ENCODE results near the gene SOCS3.

The SOCS3 gene

DNA sequence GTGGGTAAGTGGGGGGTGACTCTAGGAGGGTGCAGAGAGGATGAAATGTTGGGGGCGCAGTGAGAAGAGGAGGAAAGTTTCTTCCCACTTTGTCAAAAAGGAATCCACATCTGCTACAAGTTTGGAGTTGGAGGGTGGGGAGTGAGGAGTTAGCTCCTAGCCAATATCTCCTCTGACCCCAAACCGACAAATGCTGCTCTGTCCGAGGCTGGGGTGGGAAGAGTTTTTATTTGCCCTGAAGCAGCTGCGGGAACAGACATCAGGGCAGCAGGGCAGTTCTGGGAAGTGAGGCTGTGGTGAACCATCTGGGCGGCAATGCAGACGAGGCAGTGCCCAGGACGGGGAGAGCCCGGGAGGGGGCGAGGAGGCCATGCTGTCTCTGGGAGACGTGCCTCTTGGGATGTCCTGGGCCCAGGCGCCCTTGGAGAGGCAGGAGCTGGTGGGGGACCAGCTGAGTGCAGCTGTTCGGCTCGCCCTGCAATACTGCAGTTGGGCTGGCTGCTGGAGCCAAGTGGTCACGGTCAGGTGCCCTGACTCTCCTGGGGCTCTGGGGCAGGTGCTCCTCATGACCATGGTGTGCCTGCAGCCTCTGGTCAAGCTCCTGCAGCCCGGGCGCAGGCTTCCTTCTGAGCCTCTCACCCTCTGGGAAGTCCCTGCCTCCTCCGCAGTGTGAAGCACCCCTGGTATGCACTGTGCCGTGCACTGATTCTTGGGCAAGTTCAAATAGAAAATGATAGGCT is 6.4 kb upstream of the SOCS3 start:
- Histone ChIP-seq H3K27me3 (ENCODE audit: control insufficient read depth, low read length) (peaks cover 65% of the 10 kb centered on the region), H3K4me2 (ENCODE audit: low read length) (no peak overlapping the region), H3F3A (ENCODE audit: control insufficient read depth, insufficient read depth) (no peaks in the 10 kb centered on the region; the same call in 1 of the 2 replicates), H3K9me2 (replicated peaks; ENCODE audit: control insufficient read depth, low read length) (no peaks in the 10 kb centered on the region), H3K27ac (ENCODE audit: low read depth, low read length) (no peak overlapping the region), H3K4me3 (ENCODE audit: low read length) (no peak overlapping the region), H3K79me2 (ENCODE audit: control insufficient read depth, low read length) (no peaks in the 10 kb centered on the region), H3K4me1 (ENCODE audit: control insufficient read depth, low read length) (peaks cover 6% of the 10 kb centered on the region; the same call in 1 of the 2 replicates), H4K20me1 (ENCODE audit: control insufficient read depth, insufficient read depth, low read depth, low read length) (no peaks in the 10 kb centered on the region), H3K9me3 (ENCODE audit: control insufficient read depth, insufficient read depth, low read length) (no peaks in the 10 kb centered on the region), H3K36me3 (ENCODE audit: control insufficient read depth, low read length) (no peaks in the 10 kb centered on the region)
- TF ChIP-seq, protein P1, sequence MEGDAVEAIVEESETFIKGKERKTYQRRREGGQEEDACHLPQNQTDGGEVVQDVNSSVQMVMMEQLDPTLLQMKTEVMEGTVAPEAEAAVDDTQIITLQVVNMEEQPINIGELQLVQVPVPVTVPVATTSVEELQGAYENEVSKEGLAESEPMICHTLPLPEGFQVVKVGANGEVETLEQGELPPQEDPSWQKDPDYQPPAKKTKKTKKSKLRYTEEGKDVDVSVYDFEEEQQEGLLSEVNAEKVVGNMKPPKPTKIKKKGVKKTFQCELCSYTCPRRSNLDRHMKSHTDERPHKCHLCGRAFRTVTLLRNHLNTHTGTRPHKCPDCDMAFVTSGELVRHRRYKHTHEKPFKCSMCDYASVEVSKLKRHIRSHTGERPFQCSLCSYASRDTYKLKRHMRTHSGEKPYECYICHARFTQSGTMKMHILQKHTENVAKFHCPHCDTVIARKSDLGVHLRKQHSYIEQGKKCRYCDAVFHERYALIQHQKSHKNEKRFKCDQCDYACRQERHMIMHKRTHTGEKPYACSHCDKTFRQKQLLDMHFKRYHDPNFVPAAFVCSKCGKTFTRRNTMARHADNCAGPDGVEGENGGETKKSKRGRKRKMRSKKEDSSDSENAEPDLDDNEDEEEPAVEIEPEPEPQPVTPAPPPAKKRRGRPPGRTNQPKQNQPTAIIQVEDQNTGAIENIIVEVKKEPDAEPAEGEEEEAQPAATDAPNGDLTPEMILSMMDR (IDR thresholded peaks at IDR 0.05; ENCODE audit: low read depth, low read length, poor library complexity, severe bottlenecking) = no peak
- TF ChIP-seq EZH2phosphoT487 (IDR thresholded peaks at IDR 0.05; ENCODE audit: borderline replicate concordance, low read length) = no peak; the same call in 1 of the 2 replicates

DNA sequence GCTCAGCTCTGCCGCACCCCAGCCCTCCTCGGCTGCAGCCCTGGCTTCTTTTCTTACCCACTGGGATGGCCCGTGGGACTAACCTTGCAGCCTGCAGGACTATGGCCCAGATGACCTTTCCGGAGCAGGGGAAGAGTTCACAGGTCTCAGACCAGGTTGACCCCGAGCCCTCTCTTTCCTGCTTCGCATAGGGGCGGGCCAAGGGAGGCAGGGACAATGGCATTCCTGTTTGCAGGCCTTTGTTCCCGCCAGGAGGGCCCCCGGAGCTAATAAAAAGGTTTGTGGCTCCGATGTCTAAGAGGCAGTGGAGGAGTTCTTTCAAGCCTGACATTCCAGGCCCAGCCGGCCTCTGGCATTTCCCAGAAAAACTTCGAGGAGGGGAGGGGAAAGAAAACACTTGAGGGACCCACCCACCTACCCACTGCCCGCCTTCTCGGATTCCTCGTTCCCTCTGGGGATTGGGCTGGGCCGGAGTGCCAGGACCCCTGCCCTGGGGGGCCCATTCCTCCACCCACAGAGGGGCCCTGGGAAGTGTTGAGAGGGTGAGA is 5.8 kb upstream of the SOCS3 start:
- Histone ChIP-seq H4K20me1 (ENCODE audit: control insufficient read depth, insufficient read depth, low read depth, low read length) (no peaks in the 10 kb centered on the region), H3K36me3 (ENCODE audit: control insufficient read depth, low read length) (no peaks in the 10 kb centered on the region), H3K79me2 (ENCODE audit: control insufficient read depth, low read length) (no peaks in the 10 kb centered on the region), H3F3A (ENCODE audit: control insufficient read depth, insufficient read depth) (no peaks in the 10 kb centered on the region; the same call in 1 of the 2 replicates), H3K27ac (ENCODE audit: low read depth, low read length) (no peak overlapping the region), H3K27me3 (ENCODE audit: control insufficient read depth, low read length) (peaks cover 70% of the 10 kb centered on the region), H3K4me2 (ENCODE audit: low read length) (no peak overlapping the region), H3K4me1 (ENCODE audit: control insufficient read depth, low read length) (peaks cover 7% of the 10 kb centered on the region), H3K4me3 (ENCODE audit: low read length) (no peak overlapping the region), H3K9me2 (replicated peaks; ENCODE audit: control insufficient read depth, low read length) (no peaks in the 10 kb centered on the region), H3K9me3 (ENCODE audit: control insufficient read depth, insufficient read depth, low read length) (no peaks in the 10 kb centered on the region)
- TF ChIP-seq, protein P1 (IDR thresholded peaks at IDR 0.05; ENCODE audit: low read depth, low read length, poor library complexity, severe bottlenecking) = no peak
- no peak for TF ChIP-seq EZH2phosphoT487 (IDR thresholded peaks at IDR 0.05; ENCODE audit: borderline replicate concordance, low read length)

DNA sequence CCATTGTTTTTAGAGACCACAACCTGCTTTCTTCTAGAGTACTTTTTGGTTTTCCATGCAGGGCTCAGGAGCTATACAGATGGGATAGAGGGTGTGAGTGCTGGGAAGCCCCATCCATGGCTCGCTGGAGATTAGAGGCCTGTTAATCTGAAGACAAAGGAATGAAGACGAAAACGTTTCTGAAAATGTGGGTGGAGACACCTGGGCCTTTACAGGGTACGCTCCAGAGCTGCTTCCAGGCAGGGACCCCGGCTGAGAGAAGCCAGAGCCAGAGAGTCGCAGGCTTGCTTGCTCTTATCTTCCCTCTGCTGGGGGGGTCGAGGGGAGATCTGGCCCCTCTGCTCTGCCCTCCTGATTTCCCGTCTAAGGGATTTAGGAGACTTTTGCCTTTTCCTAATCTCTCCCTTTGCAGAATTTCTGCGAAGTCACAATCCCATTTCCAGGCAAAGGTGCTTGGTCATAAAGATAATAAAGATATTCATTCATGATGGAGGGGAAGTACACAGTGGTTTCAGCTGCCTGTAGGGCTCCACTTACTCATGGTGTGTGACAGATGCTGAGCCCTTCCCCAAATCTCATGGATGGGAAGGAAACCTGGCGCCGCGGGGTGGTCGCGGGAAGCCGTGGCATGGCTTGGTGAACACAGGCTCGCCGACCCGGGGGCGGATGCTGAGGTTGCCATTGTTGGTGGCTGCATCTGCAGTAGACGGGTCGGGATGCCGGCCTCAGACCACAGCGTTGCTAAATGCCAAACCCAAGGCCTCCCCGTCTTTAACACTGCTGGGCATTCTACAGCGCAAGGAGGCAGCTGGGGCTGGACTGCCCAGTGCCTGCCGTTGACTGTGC is 4.8 kb upstream of the SOCS3 start:
- no peak overlapping the region for H3K4me2 ChIP-seq (ENCODE audit: low read length)

More for the DNA sequence above, 4.8 kb upstream of the SOCS3 start:
- Histone ChIP-seq H3K27me3 (ENCODE audit: control insufficient read depth, low read length) (peaks cover 80% of the 10 kb centered on the region), H3K9me3 (ENCODE audit: control insufficient read depth, insufficient read depth, low read length) (no peaks in the 10 kb centered on the region), H3K36me3 (ENCODE audit: control insufficient read depth, low read length) (no peaks in the 10 kb centered on the region), H3K4me3 (ENCODE audit: low read length) (no peak overlapping the region), H3F3A (ENCODE audit: control insufficient read depth, insufficient read depth) (no peaks in the 10 kb centered on the region; the same call in 1 of the 2 replicates), H3K9me2 (replicated peaks; ENCODE audit: control insufficient read depth, low read length) (no peaks in the 10 kb centered on the region), H3K79me2 (ENCODE audit: control insufficient read depth, low read length) (no peaks in the 10 kb centered on the region), H4K20me1 (ENCODE audit: control insufficient read depth, insufficient read depth, low read depth, low read length) (no peaks in the 10 kb centered on the region; the same call in 1 of the 2 replicates), H3K27ac (ENCODE audit: low read depth, low read length) (no peak overlapping the region), H3K4me1 (ENCODE audit: control insufficient read depth, low read length) (peaks cover 13% of the 10 kb centered on the region)
- TF ChIP-seq, protein P1 (IDR thresholded peaks at IDR 0.05; ENCODE audit: low read depth, low read length, poor library complexity, severe bottlenecking) = no peak
- TF ChIP-seq EZH2phosphoT487 (IDR thresholded peaks at IDR 0.05; ENCODE audit: borderline replicate concordance, low read length) = peak; percentile 71

Data from DOHH2 (cell line).